Activated naive CD8-positive, alpha-beta T cell treated with anti-CD3 and anti-CD28 coated beads for 36 hours (primary cell): ENCODE data around the gene WDR5B. TPM values are rescaled to one million over a fixed set of nuclear protein-coding genes. Genes with fewer than 3 reads are reported as not detected.
"Not testable (repeated sequence)": the region's sequence is repeated elsewhere in the genome, so short reads cannot be mapped to it uniquely, and the experiment has no call there.

Source experiments
- DNase-seq: peaks from one replicate; pipeline ENCODE4 v3.0.0; 2021
- H3K27ac Mint-ChIP-seq: one replicate; pipeline ENCODE4 v1.8.0; 2022; ENCODE audit warnings: mild to moderate bottlenecking, moderate library complexity, mixed read lengths
- H3K27me3 Mint-ChIP-seq: one replicate; pipeline ENCODE4 v1.8.0; 2022; ENCODE audit warnings: mild to moderate bottlenecking, mixed read lengths
- H3K36me3 Mint-ChIP-seq: one replicate; pipeline ENCODE4 v1.8.0; 2021; ENCODE audit warnings: mild to moderate bottlenecking, mixed read lengths
- H3K4me1 Mint-ChIP-seq: one replicate; pipeline ENCODE4 v1.8.0; 2021; ENCODE audit warnings: mixed read lengths
- H3K4me3 Mint-ChIP-seq: one replicate; pipeline ENCODE4 v1.8.0; 2022; ENCODE audit warnings: mild to moderate bottlenecking, moderate library complexity, mixed read lengths
- H3K9me3 Mint-ChIP-seq: one replicate; pipeline ENCODE4 v1.8.0; 2022; ENCODE audit warnings: mixed read lengths
- total RNA-seq, 2 experiments: library from RNA; stranded (reverse); gene quantifications; one replicate each; pipeline ENCODE4 v1.2.3, GENCODE V29; 2021

WDR5B gene
- total RNA-seq: 1 to 10 TPM; 2.4 to 2.5 TPM

GRCh38 chr3:122415762-122416654 is at the start of gene WDR5B:
TSS of gene WDR5B (minus strand) at chr3:122416062. CDS start at chr3:122415528, 534 bp downstream.
- Mint-ChIP-seq H3K9me3 (no peaks in the 10 kb centered on the region), H3K4me1 (peaks cover 34% of the 10 kb centered on the region), H3K4me3 (peak within 1 kb of the TSS; percentile 88), H3K27ac (peak within 1 kb of the TSS; percentile 97), H3K27me3 (no peaks in the 10 kb centered on the region), H3K36me3 (peaks cover 33% of the 10 kb centered on the region)
- peak; percentile 95 for DNase-seq

DNA sequence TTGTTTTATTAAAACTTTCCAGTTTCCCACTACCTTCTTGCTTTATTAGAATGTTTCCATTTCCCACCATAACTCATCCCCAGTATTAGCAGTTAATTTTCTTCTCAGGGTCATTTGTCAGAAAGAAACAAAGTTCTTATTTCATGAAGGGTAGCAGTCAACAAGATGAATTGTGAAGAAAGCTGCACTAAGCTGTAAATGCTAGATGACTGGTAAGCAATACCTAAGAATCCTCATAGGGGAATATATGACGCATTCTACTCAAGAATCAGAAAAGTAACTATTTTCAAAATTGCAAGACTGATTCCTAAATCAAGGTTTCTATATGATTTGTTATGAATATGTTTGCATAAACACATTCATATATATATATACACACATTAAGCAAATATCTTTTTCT is 48.8 kb upstream of the WDR5B start:
- peaks cover 23% of the 10 kb centered on the region for H3K36me3 Mint-ChIP-seq
- H3K27me3 Mint-ChIP-seq: no peaks in the 10 kb centered on the region
- no peak overlapping the region for H3K4me3 Mint-ChIP-seq
- no peaks in the 10 kb centered on the region for H3K9me3 Mint-ChIP-seq
- DNase-seq: no peak
- H3K27ac Mint-ChIP-seq: no peak overlapping the region
- peaks cover 30% of the 10 kb centered on the region for H3K4me1 Mint-ChIP-seq

- DNase-seq: no peak
- Mint-ChIP-seq H3K4me3 (no peak overlapping the region), H3K36me3 (peaks cover 28% of the 10 kb centered on the region), H3K9me3 (no peaks in the 10 kb centered on the region), H3K4me1 (peaks cover 14% of the 10 kb centered on the region), H3K27ac (no peak overlapping the region), H3K27me3 (no peaks in the 10 kb centered on the region)
Measured at GRCh38 chr3:122462406-122462805, 46.5 kb upstream of the WDR5B start.

GRCh38 chr3:122461806-122462205 is 45.9 kb upstream of the WDR5B start:
- Mint-ChIP-seq H3K4me3 (no peak overlapping the region), H3K36me3 (peaks cover 24% of the 10 kb centered on the region), H3K27ac (no peak overlapping the region), H3K9me3 (no peaks in the 10 kb centered on the region), H3K27me3 (no peaks in the 10 kb centered on the region), H3K4me1 (peaks cover 11% of the 10 kb centered on the region)
- DNase-seq: no peak

- Mint-ChIP-seq H3K9me3 (no peaks in the 10 kb centered on the region), H3K4me1 (peaks cover 6% of the 10 kb centered on the region), H3K36me3 (peaks cover 26% of the 10 kb centered on the region), H3K27me3 (no peaks in the 10 kb centered on the region), H3K27ac (no peak overlapping the region), H3K4me3 (no peak overlapping the region)
- no peak for DNase-seq
Measured at GRCh38 chr3:122458992-122459391, 43.1 kb upstream of the WDR5B start.

DNA sequence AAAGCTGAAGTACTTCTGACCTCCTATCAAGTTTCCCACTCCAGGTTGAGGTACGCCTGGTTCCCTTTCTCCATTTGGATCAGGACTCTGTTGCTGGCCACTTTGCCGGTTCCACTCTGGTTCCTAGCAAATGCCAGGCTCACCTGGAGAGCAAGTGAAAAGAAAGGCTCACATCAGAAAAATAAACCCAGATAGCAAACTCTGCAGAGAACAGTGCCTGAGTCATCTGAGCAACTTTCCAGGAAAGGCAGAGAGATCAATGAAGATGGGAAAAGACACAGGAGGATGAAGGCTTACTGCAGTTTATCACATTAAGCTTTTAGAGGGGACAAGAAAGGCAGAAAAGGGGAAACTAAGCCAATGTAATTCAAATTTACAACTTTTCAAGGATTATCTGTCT is 41.8 kb upstream of the WDR5B start:
- Mint-ChIP-seq H3K36me3 (peaks cover 23% of the 10 kb centered on the region), H3K27ac (no peak overlapping the region), H3K27me3 (no peaks in the 10 kb centered on the region), H3K4me3 (no peak overlapping the region), H3K4me1 (peaks cover 6% of the 10 kb centered on the region), H3K9me3 (no peaks in the 10 kb centered on the region)
- DNase-seq: no peak

DNA sequence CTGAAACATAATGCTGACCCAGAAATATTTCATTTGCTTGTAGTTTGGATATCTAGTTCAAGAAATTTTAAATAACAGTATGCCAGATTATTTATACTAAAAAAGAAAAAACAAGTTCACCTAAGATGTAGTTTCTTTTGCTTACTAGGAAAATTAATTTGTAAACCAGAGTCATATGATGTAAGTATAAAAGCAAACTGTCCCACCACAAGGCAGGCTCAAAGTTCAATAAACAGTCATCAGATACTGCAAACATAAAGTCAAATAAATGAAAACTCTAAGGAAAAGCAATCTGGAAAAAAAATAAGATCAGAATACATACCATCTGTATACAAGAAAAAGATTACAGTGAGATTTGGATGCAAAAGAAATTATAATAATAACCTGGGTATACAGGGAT is 40.2 kb upstream of the WDR5B start:
- H3K36me3 Mint-ChIP-seq: peaks cover 16% of the 10 kb centered on the region
- H3K4me3 Mint-ChIP-seq: no peak overlapping the region
- H3K27ac Mint-ChIP-seq: no peak overlapping the region
- DNase-seq: no peak
- H3K27me3 Mint-ChIP-seq: no peaks in the 10 kb centered on the region
- H3K9me3 Mint-ChIP-seq: no peaks in the 10 kb centered on the region
- H3K4me1 Mint-ChIP-seq: peaks cover 3% of the 10 kb centered on the region

DNA sequence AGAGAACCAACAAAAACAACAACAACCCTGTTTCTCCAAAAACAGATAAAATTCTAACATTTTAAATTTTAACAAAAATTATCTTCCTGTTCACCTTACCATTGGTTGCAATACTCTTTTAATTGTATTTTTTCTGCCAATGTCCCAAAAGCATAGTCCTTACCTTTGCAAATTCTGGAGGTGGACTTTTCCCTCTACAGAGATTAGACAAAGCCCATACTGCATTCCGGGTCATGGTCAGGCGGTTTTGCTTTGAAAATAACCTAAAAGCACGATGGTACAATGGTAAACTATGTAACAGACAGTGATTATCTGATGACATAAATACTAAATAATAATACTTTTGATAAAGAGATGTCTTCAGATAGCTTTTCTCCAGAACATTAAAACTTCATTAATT is 35.5 kb upstream of the WDR5B start:
- DNase-seq: no peak
- Mint-ChIP-seq H3K27ac (peak overlapping the region; percentile 51), H3K4me3 (no peak overlapping the region), H3K27me3 (no peaks in the 10 kb centered on the region), H3K9me3 (peaks cover 9% of the 10 kb centered on the region), H3K4me1 (peaks cover 3% of the 10 kb centered on the region), H3K36me3 (peaks cover 43% of the 10 kb centered on the region)

- H3K27ac Mint-ChIP-seq, H3K27me3 Mint-ChIP-seq, H3K4me3 Mint-ChIP-seq, DNase-seq, H3K4me1 Mint-ChIP-seq: not testable (repeated sequence)
- H3K36me3 Mint-ChIP-seq: peaks cover 69% of the 10 kb centered on the region
- peaks cover 21% of the 10 kb centered on the region for H3K9me3 Mint-ChIP-seq
Measured at GRCh38 chr3:122448218-122448617, 32.4 kb upstream of the WDR5B start.

- not testable (repeated sequence) for H3K27me3 Mint-ChIP-seq, H3K4me1 Mint-ChIP-seq, H3K4me3 Mint-ChIP-seq, DNase-seq
- peaks cover 21% of the 10 kb centered on the region for H3K9me3 Mint-ChIP-seq
- peaks cover 85% of the 10 kb centered on the region for H3K36me3 Mint-ChIP-seq
- peak overlapping the region; percentile 42 for H3K27ac Mint-ChIP-seq
Measured at GRCh38 chr3:122444491-122444887, 28.6 kb upstream of the WDR5B start.

DNA sequence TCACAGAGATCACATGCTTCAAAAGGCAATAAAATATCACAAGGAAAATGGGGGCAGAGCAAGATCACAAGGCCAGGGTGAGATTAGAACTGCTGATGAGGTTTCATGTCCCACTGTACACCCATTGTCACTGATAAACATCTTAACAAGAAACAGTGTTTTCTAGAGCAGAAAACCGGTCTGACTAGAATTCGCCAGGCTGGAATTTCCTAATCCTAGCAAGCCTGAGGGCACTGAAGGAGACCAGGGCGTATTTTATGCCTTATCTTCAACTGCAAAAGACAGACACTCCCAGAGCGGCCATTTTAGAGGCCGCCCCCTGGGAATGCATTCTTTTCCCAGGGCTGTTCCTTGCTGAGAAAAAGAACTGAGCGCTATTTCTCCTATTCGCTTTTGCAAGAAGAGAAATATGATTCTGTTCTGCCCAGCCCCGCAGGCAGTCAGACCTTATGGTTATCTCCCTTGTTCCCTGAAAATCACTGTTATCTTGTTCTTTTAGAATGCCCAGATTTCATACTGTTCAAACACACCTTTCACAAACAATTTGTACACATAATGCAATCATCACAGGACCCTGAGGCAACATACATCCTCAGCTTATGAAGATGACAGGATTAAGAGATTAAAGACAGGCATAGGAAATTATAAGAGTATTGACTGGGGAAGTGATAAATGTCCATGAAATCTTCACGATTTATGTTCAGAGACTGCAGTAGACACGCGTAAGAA is 28.1 kb upstream of the WDR5B start:
- H3K36me3 Mint-ChIP-seq: peaks cover 81% of the 10 kb centered on the region
- H3K27ac Mint-ChIP-seq, DNase-seq, H3K4me1 Mint-ChIP-seq, H3K4me3 Mint-ChIP-seq, H3K27me3 Mint-ChIP-seq: not testable (repeated sequence)
- H3K9me3 Mint-ChIP-seq: peaks cover 21% of the 10 kb centered on the region

GRCh38 chr3:122443090-122443489 is 27.2 kb upstream of the WDR5B start:
- Mint-ChIP-seq H3K27ac (no peak overlapping the region), H3K36me3 (peaks cover 78% of the 10 kb centered on the region)

GRCh38 chr3:122435950-122436349 is 20.1 kb upstream of the WDR5B start:
- peak overlapping the region; percentile 4 for H3K27ac Mint-ChIP-seq
- peaks cover 4% of the 10 kb centered on the region for H3K9me3 Mint-ChIP-seq
- no peak for DNase-seq
- no peak overlapping the region for H3K4me3 Mint-ChIP-seq
- H3K36me3 Mint-ChIP-seq: peaks cover 63% of the 10 kb centered on the region
- no peaks in the 10 kb centered on the region for H3K4me1 Mint-ChIP-seq
- no peaks in the 10 kb centered on the region for H3K27me3 Mint-ChIP-seq

More at GRCh38 chr3:122443090-122443489, 27.2 kb upstream of the WDR5B start:
- DNase-seq: no peak
- Mint-ChIP-seq H3K27me3 (no peaks in the 10 kb centered on the region), H3K4me3 (no peak overlapping the region), H3K4me1 (peaks cover 3% of the 10 kb centered on the region), H3K9me3 (peaks cover 17% of the 10 kb centered on the region)

GRCh38 chr3:122430371-122430770 is 14.5 kb upstream of the WDR5B start:
- DNase-seq: no peak
- Mint-ChIP-seq H3K4me3 (no peak overlapping the region), H3K27me3 (no peaks in the 10 kb centered on the region), H3K9me3 (peaks cover 3% of the 10 kb centered on the region), H3K4me1 (peaks cover 16% of the 10 kb centered on the region), H3K36me3 (peaks cover 75% of the 10 kb centered on the region), H3K27ac (no peak overlapping the region)

DNA sequence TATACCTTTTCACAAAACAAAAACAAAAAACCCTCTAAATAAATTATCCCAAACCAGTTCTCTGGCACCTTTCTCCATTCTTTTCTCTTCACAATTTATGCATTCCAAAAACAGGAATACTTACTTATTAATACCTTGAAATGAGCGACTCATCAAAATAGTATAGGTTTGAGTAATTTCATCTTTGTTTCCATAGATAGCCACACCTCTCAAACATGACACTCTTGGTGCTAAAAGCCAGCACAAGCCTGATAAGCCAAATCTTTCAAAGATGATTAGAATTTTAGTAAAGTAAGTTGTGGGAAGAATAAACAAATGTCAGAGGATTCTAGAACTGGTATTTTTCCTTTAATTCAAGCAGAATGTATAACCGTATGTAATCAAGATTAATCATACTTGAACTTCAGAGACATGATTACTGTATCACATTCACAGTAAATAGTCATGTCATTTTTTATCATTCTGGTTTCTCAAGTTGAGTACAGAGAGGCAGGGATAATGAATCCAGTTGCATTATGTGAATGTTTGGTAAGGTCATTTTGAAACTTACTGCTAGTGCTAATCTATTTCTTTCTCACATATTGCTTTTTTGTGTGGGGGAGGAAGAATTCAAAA is 12.1 kb upstream of the WDR5B start:
- Mint-ChIP-seq H3K9me3 (peaks cover 3% of the 10 kb centered on the region), H3K36me3 (peaks cover 68% of the 10 kb centered on the region), H3K27me3 (no peaks in the 10 kb centered on the region), H3K4me1 (peaks cover 22% of the 10 kb centered on the region), H3K27ac (peak overlapping the region; percentile 74), H3K4me3 (no peak overlapping the region)
- no peak for DNase-seq
